Activated T-helper 2 cell treated with anti-CD3 and anti-CD28 coated beads, Interferon-gamma antibody, Interleukin-2, Interleukin-4, amounts not matched to agents 10 μg/mL and 5 μg/mL and 100 μg/mL, durations not matched to agents 14 hours and 24 hours and 36 hours (primary cell): ENCODE measurements around the gene INHBE. TPM values are rescaled to one million over a fixed set of nuclear protein-coding genes. Genes with fewer than 3 reads are reported as not detected.
A peak's percentile ranks its signal among the peaks of the same experiment; 100 is the strongest.

Experiments
- DNase-seq: peaks from one replicate; pipeline ENCODE4 v3.0.0; 2021; ENCODE audit warnings: low spot score
- H3K27ac Mint-ChIP-seq: one replicate; pipeline ENCODE4 v1.8.0; 2021; ENCODE audit warnings: mixed read lengths
- H3K27me3 Mint-ChIP-seq: one replicate; pipeline ENCODE4 v1.8.0; 2021; ENCODE audit warnings: low read depth, mixed read lengths
- H3K36me3 Mint-ChIP-seq: one replicate; pipeline ENCODE4 v1.8.0; 2021; ENCODE audit warnings: low read depth, mixed read lengths
- H3K4me1 Mint-ChIP-seq: one replicate; pipeline ENCODE4 v1.8.0; 2021; ENCODE audit warnings: low read depth, mixed read lengths
- H3K4me3 Mint-ChIP-seq: one replicate; pipeline ENCODE4 v1.8.0; 2021; ENCODE audit warnings: low read depth, mild to moderate bottlenecking, moderate library complexity, mixed read lengths
- H3K9me3 Mint-ChIP-seq: one replicate; pipeline ENCODE4 v1.8.0; 2021; ENCODE audit warnings: mixed read lengths
- intact Hi-C: fragments of 100-400 bp; cut with micrococcal nuclease; formaldehyde crosslinking; loops from one replicate; pipeline ENCODE4 v1.15.1; 2023
- total RNA-seq: library from RNA; stranded (reverse); gene quantifications from 2 replicates; pipeline ENCODE4 v1.2.3, GENCODE V29; 2022

INHBE gene
- total RNA-seq, 1 donor from 2014 or later, result 0.25 TPM

- Mint-ChIP-seq H3K36me3 (no peaks in the 10 kb centered on the region), H3K27ac (peak overlapping the region; percentile 89), H3K4me1 (peaks cover 48% of the 10 kb centered on the region), H3K4me3 (peak overlapping the region; percentile 90), H3K27me3 (peaks cover 12% of the 10 kb centered on the region), H3K9me3 (no peaks in the 10 kb centered on the region)
- peak; percentile 90 for DNase-seq
- intact Hi-C loops, result loop anchor here (1.0 to 5.0 kb wide), 5 partner anchors 28 to 177 kb away; partner anchors contain the start of genes DDIT3 and R3HDM2
Observed at GRCh38 chr12:57459055-57459749, 4.1 kb downstream of the INHBE start.

GRCh38 chr12:57459750-57460467 lies 4.8 kb downstream of the INHBE start, which contains the start of gene GLI1:
TSS of gene GLI1 (plus strand) at chr12:57459785. CDS start at chr12:57463692, 3,907 bp downstream.
- peak within 1 kb of the TSS; percentile 90 for H3K4me3 Mint-ChIP-seq
- H3K27me3 Mint-ChIP-seq, result peaks cover 12% of the 10 kb centered on the region
- no peaks in the 10 kb centered on the region for H3K36me3 Mint-ChIP-seq
- H3K4me1 Mint-ChIP-seq, result peaks cover 46% of the 10 kb centered on the region
- no peak for DNase-seq
- no peaks in the 10 kb centered on the region for H3K9me3 Mint-ChIP-seq
- peak within 1 kb of the TSS; percentile 89 for H3K27ac Mint-ChIP-seq
- intact Hi-C loops, result loop anchor here (1.0 to 5.0 kb wide), 5 partner anchors 29 to 178 kb away; partner anchors contain the start of genes DDIT3 and R3HDM2

- intact Hi-C loops, result no loop called here
- Mint-ChIP-seq H3K27ac (peak overlapping the region; percentile 29), H3K36me3 (no peaks in the 10 kb centered on the region)
Observed at GRCh38 chr12:57460468-57460784, 5.3 kb downstream of the INHBE start.

GRCh38 chr12:57460841-57461275 lies 5.8 kb downstream of the INHBE start:
- peaks cover 12% of the 10 kb centered on the region for H3K27me3 Mint-ChIP-seq
- intact Hi-C loops, result no loop called here
- H3K4me1 Mint-ChIP-seq, result peaks cover 42% of the 10 kb centered on the region
- no peak for DNase-seq
- no peak overlapping the region for H3K27ac Mint-ChIP-seq
- H3K4me3 Mint-ChIP-seq, result peak overlapping the region; percentile 86
- peaks cover under 1% of the 10 kb centered on the region for H3K36me3 Mint-ChIP-seq
- no peaks in the 10 kb centered on the region for H3K9me3 Mint-ChIP-seq

More at GRCh38 chr12:57460468-57460784, 5.3 kb downstream of the INHBE start:
- Mint-ChIP-seq H3K4me1 (peaks cover 46% of the 10 kb centered on the region), H3K9me3 (no peaks in the 10 kb centered on the region), H3K27me3 (peaks cover 12% of the 10 kb centered on the region), H3K4me3 (peak overlapping the region; percentile 71)
- no peak for DNase-seq

- DNase-seq, result no peak
- intact Hi-C loops, result no loop called here
Observed at GRCh38 chr12:57461276-57461916, 6.3 kb downstream of the INHBE start.

GRCh38 chr12:57461917-57462250 lies 6.8 kb downstream of the INHBE start:
- no peak for DNase-seq
- peaks cover 3% of the 10 kb centered on the region for H3K36me3 Mint-ChIP-seq
- intact Hi-C loops, result loop anchor here (1.0 to 2.0 kb wide), 2 partner anchors 15 to 199 kb away; no protein-coding TSS in a partner anchor
- peaks cover 38% of the 10 kb centered on the region for H3K4me1 Mint-ChIP-seq
- peak overlapping the region; percentile 18 for H3K27ac Mint-ChIP-seq
- peak overlapping the region; percentile 86 for H3K4me3 Mint-ChIP-seq
- H3K27me3 Mint-ChIP-seq, result peaks cover 12% of the 10 kb centered on the region
- no peaks in the 10 kb centered on the region for H3K9me3 Mint-ChIP-seq

More at GRCh38 chr12:57461276-57461916, 6.3 kb downstream of the INHBE start:
- peaks cover 38% of the 10 kb centered on the region for H3K4me1 Mint-ChIP-seq
- H3K4me3 Mint-ChIP-seq, result peak overlapping the region; percentile 86
- H3K27ac Mint-ChIP-seq, result no peak overlapping the region
- peaks cover 12% of the 10 kb centered on the region for H3K27me3 Mint-ChIP-seq
- no peaks in the 10 kb centered on the region for H3K9me3 Mint-ChIP-seq
- H3K36me3 Mint-ChIP-seq, result peaks cover 3% of the 10 kb centered on the region

- Mint-ChIP-seq H3K27me3 (peaks cover 12% of the 10 kb centered on the region), H3K36me3 (peaks cover 3% of the 10 kb centered on the region), H3K27ac (peak overlapping the region; percentile 47), H3K4me1 (peaks cover 38% of the 10 kb centered on the region), H3K4me3 (peak overlapping the region; percentile 86), H3K9me3 (no peaks in the 10 kb centered on the region)
- DNase-seq, result peak; percentile 84
- intact Hi-C loops, result loop anchor here (1.0 to 2.0 kb wide), 2 partner anchors 15 to 200 kb away; no protein-coding TSS in a partner anchor
Observed at GRCh38 chr12:57462251-57462911, 7.3 kb downstream of the INHBE start.

- Mint-ChIP-seq H3K4me1 (peaks cover 36% of the 10 kb centered on the region), H3K4me3 (peak overlapping the region; percentile 85), H3K27me3 (peaks cover 12% of the 10 kb centered on the region), H3K9me3 (no peaks in the 10 kb centered on the region), H3K36me3 (peaks cover 6% of the 10 kb centered on the region), H3K27ac (peak overlapping the region; percentile 47)
- no peak for DNase-seq
- intact Hi-C loops, result loop anchor here (1.0 to 2.0 kb wide), 2 partner anchors 14 to 200 kb away; no protein-coding TSS in a partner anchor
Observed at GRCh38 chr12:57462912-57463253, 7.8 kb downstream of the INHBE start.

GRCh38 chr12:57464569-57464968 lies 9.5 kb downstream of the INHBE start:
- intact Hi-C loops, result no loop called here
- H3K27ac Mint-ChIP-seq, result no peak overlapping the region
- H3K9me3 Mint-ChIP-seq, result no peaks in the 10 kb centered on the region
- peaks cover 12% of the 10 kb centered on the region for H3K27me3 Mint-ChIP-seq
- H3K36me3 Mint-ChIP-seq, result peaks cover 17% of the 10 kb centered on the region
- no peak for DNase-seq
- no peak overlapping the region for H3K4me3 Mint-ChIP-seq
- peaks cover 27% of the 10 kb centered on the region for H3K4me1 Mint-ChIP-seq

GRCh38 chr12:57465030-57465746 lies 10.1 kb downstream of the INHBE start:
- intact Hi-C loops, result no loop called here
- Mint-ChIP-seq H3K4me1 (peaks cover 27% of the 10 kb centered on the region), H3K9me3 (no peaks in the 10 kb centered on the region), H3K4me3 (no peak overlapping the region), H3K27me3 (peaks cover 11% of the 10 kb centered on the region), H3K36me3 (peaks cover 17% of the 10 kb centered on the region), H3K27ac (no peak overlapping the region)
- no peak for DNase-seq

GRCh38 chr12:57465747-57466505 lies 10.8 kb downstream of the INHBE start:
- no peak for DNase-seq
- Mint-ChIP-seq H3K27me3 (peaks cover 7% of the 10 kb centered on the region), H3K4me3 (no peak overlapping the region), H3K4me1 (peaks cover 23% of the 10 kb centered on the region), H3K36me3 (peaks cover 17% of the 10 kb centered on the region), H3K27ac (peak overlapping the region; percentile 44), H3K9me3 (no peaks in the 10 kb centered on the region)
- intact Hi-C loops, result no loop called here
